Ammon's horn (tissue), 1 donor: Measurements from ENCODE around the gene CCPG1.
A peak's percentile ranks its signal among the peaks of the same experiment; 100 is the strongest.
"Not testable (repeated sequence)": the region's sequence is repeated elsewhere in the genome, so short reads cannot be mapped to it uniquely, and the experiment has no call there.

Experiments used
- DNase-seq: peaks from one replicate; pipeline ENCODE4 v3.0.0-alpha.2; 2016; ENCODE audit warnings: low spot score

Gene CCPG1

GRCh38 chr15:55408012-55408928, at the start of gene CCPG1, which contains the start of gene PIERCE2:
TSS of gene CCPG1 (minus strand) at chr15:55408359. CDS start at chr15:55389424, 18,935 bp downstream.
TSS of gene PIERCE2 (plus strand) at chr15:55408495. CDS start at chr15:55408769, 274 bp downstream.
- peak; percentile 95 for DNase-seq

GRCh38 chr15:55457401-55458022, 49.4 kb upstream of the CCPG1 start:
- DNase-seq = no peak

- DNase-seq = not testable (repeated sequence)
Observed at GRCh38 chr15:55447030-55447394, 38.9 kb upstream of the CCPG1 start.

GRCh38 chr15:55446379-55447029, 38.3 kb upstream of the CCPG1 start:
- not testable (repeated sequence) for DNase-seq

GRCh38 chr15:55445936-55446335, 37.8 kb upstream of the CCPG1 start:
- not testable (repeated sequence) for DNase-seq

GRCh38 chr15:55443141-55443540, 35.0 kb upstream of the CCPG1 start:
- DNase-seq = not testable (repeated sequence)

GRCh38 chr15:55434989-55435825, 27.0 kb upstream of the CCPG1 start:
- peak; percentile 36 for DNase-seq

- DNase-seq = no peak
Observed at GRCh38 chr15:55422089-55422488, 13.9 kb upstream of the CCPG1 start.

GRCh38 chr15:55420171-55420866, 12.2 kb upstream of the CCPG1 start:
- no peak for DNase-seq

- DNase-seq = not testable (repeated sequence)
Observed at GRCh38 chr15:55417678-55418077, 9.5 kb upstream of the CCPG1 start.

GRCh38 chr15:55408976-55409375, 817 bp upstream of the CCPG1 start:
- not testable (repeated sequence) for DNase-seq

GRCh38 chr15:55407498-55408011, 604 bp downstream of the CCPG1 start:
- no peak for DNase-seq

GRCh38 chr15:55403531-55403930, 4.6 kb downstream of the CCPG1 start:
- no peak for DNase-seq

- no peak for DNase-seq
Observed at GRCh38 chr15:55402707-55403106, 5.5 kb downstream of the CCPG1 start.

- no peak for DNase-seq
Observed at GRCh38 chr15:55401786-55402246, 6.3 kb downstream of the CCPG1 start.

GRCh38 chr15:55400050-55400449, 8.1 kb downstream of the CCPG1 start:
- not testable (repeated sequence) for DNase-seq

- no peak for DNase-seq
Observed at GRCh38 chr15:55398243-55398642, 9.9 kb downstream of the CCPG1 start.

GRCh38 chr15:55394694-55395093, 13.5 kb downstream of the CCPG1 start:
- DNase-seq = no peak

GRCh38 chr15:55389264-55389607, 18.9 kb downstream of the CCPG1 start:
- no peak for DNase-seq

- no peak for DNase-seq
Observed at GRCh38 chr15:55387027-55387426, 21.1 kb downstream of the CCPG1 start.

- no peak for DNase-seq
Observed at GRCh38 chr15:55383687-55384086, 24.5 kb downstream of the CCPG1 start.
